ENCODE results near the gene SGPL1.
"Not testable (repeated sequence)": the region's sequence is repeated elsewhere in the genome, so short reads cannot be mapped to it uniquely, and the experiment has no call there.

Gene SGPL1

GRCh38 chr10:70909326-70909935, 93.7 kb downstream of the SGPL1 start:
- DNase-seq, result no peak

GRCh38 chr10:70910486-70911341, 95.0 kb downstream of the SGPL1 start:
- DNase-seq, result no peak

GRCh38 chr10:70911386-70911785, 95.6 kb downstream of the SGPL1 start:
- DNase-seq, result no peak

GRCh38 chr10:70912556-70912955, 96.8 kb downstream of the SGPL1 start:
- DNase-seq, result no peak

GRCh38 chr10:70913191-70913892, 97.6 kb downstream of the SGPL1 start:
- DNase-seq, result no peak

GRCh38 chr10:70913893-70914240, 98.1 kb downstream of the SGPL1 start:
- no peak for DNase-seq

GRCh38 chr10:70914316-70914864, 98.6 kb downstream of the SGPL1 start:
- no peak for DNase-seq

GRCh38 chr10:70915206-70915605, 99.5 kb downstream of the SGPL1 start:
- DNase-seq, result no peak

GRCh38 chr10:70915806-70916205, 100.1 kb downstream of the SGPL1 start:
- no peak for DNase-seq

GRCh38 chr10:70916241-70916640, 100.5 kb downstream of the SGPL1 start:
- no peak for DNase-seq

GRCh38 chr10:70917226-70917625, 101.5 kb downstream of the SGPL1 start:
- DNase-seq, result no peak

- no peak for DNase-seq
Measured at GRCh38 chr10:70917635-70918034, 101.9 kb downstream of the SGPL1 start.

- DNase-seq, result no peak
Measured at GRCh38 chr10:70918851-70919530, 103.2 kb downstream of the SGPL1 start.

GRCh38 chr10:70919906-70920305, 104.2 kb downstream of the SGPL1 start:
- not testable (repeated sequence) for DNase-seq

GRCh38 chr10:70920519-70920918, 104.8 kb downstream of the SGPL1 start:
- DNase-seq, result no peak

- no peak for DNase-seq
Measured at GRCh38 chr10:70921285-70921684, 105.5 kb downstream of the SGPL1 start.

- no peak for DNase-seq
Measured at GRCh38 chr10:70923696-70924095, 107.9 kb downstream of the SGPL1 start.

GRCh38 chr10:70925377-70926225, 109.9 kb downstream of the SGPL1 start:
- peak; percentile 59 to 66 for DNase-seq

- no peak for DNase-seq
Measured at GRCh38 chr10:70926226-70927000, 110.7 kb downstream of the SGPL1 start.

GRCh38 chr10:70927189-70927943, 111.6 kb downstream of the SGPL1 start:
- no peak for DNase-seq
